ENCODE data around the gene PKD2L2.

Gene PKD2L2

GRCh38 chr5:137923856-137924255 lies 34.6 kb downstream of the PKD2L2 start:
- H3K27ac ChIP-seq (ENCODE audit: extremely low read depth, low read depth, low read length), result no peak overlapping the region
- POLR2A ChIA-PET, result no interaction called here
- CTCF ChIA-PET, result interaction anchor here (0.7 to 1.1 kb wide), 2 partner anchors 9 to 149 kb away, joined by 3 read pairs; no protein-coding TSS in a partner anchor
- TF ChIP-seq KLF10 (tag by site-specific recombination; IDR thresholded peaks at IDR 0.05) (no peak), ZNF560 (tag by site-specific recombination; IDR thresholded peaks at IDR 0.05; ENCODE audit: borderline replicate concordance) (no peak), OSR2 (tag by site-specific recombination; IDR thresholded peaks at IDR 0.05) (no peak), ZNF658 (tag by site-specific recombination; IDR thresholded peaks at IDR 0.05) (no peak), PBX3 (CRISPR knock-in tag; IDR thresholded peaks at IDR 0.05) (no peak), ZNF24 (tag by site-specific recombination; IDR thresholded peaks at IDR 0.05) (no peak), ZNF239 (tag by site-specific recombination; IDR thresholded peaks at IDR 0.05) (no peak), ZBTB48 (tag by site-specific recombination; IDR thresholded peaks at IDR 0.05) (no peak), ZNF792 (tag by site-specific recombination; IDR thresholded peaks at IDR 0.05) (no peak), ZBTB44 (tag by site-specific recombination; IDR thresholded peaks at IDR 0.05) (no peak), YY2 (tag by site-specific recombination; IDR thresholded peaks at IDR 0.05) (no peak), ZNF157 (tag by site-specific recombination; IDR thresholded peaks at IDR 0.05) (no peak)
- H3K9me3 ChIP-seq (ENCODE audit: control insufficient read depth, insufficient read depth, low read depth, low read length), result no peaks in the 10 kb centered on the region
- H3K36me3 ChIP-seq (ENCODE audit: control insufficient read depth in 2 of 2, insufficient read depth in 1 of 2, low read length in 2 of 2), result peaks cover 4 to 7% of the 10 kb centered on the region in 2 experiments; a peak in 2 of 3 replicates
- no peak overlapping the region for H3K4me3 ChIP-seq (ENCODE audit: low read depth, low read length)
- no peaks in the 10 kb centered on the region for H3K4me1 ChIP-seq (ENCODE audit: control insufficient read depth, insufficient read depth, low read length)

DNA sequence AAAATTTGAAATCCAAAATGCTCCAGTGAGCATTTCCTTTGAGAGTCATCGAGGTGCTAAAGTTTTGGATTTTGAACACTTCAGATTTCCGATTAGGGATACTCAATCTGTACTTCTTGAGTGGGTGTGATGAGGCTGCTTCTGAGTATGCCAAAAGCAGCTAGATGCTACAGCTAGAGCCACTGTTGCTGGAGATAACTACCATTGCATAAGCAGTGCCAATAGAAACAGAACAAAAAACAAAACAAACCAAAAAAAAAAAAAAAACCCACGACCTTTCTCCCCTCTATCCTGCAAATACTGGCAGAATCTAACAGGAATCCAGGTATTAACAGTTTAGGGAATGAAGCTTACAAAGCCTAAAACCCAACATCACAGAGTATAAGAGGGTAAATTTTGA lies 43.5 kb downstream of the PKD2L2 start:
- no peak for TF ChIP-seq WT1 (tag by site-specific recombination; IDR thresholded peaks at IDR 0.05)
- TF ChIP-seq ZNF555 (tag by site-specific recombination; conservative IDR thresholded peaks at IDR 0.05), result no peak
- TF ChIP-seq, protein P1, sequence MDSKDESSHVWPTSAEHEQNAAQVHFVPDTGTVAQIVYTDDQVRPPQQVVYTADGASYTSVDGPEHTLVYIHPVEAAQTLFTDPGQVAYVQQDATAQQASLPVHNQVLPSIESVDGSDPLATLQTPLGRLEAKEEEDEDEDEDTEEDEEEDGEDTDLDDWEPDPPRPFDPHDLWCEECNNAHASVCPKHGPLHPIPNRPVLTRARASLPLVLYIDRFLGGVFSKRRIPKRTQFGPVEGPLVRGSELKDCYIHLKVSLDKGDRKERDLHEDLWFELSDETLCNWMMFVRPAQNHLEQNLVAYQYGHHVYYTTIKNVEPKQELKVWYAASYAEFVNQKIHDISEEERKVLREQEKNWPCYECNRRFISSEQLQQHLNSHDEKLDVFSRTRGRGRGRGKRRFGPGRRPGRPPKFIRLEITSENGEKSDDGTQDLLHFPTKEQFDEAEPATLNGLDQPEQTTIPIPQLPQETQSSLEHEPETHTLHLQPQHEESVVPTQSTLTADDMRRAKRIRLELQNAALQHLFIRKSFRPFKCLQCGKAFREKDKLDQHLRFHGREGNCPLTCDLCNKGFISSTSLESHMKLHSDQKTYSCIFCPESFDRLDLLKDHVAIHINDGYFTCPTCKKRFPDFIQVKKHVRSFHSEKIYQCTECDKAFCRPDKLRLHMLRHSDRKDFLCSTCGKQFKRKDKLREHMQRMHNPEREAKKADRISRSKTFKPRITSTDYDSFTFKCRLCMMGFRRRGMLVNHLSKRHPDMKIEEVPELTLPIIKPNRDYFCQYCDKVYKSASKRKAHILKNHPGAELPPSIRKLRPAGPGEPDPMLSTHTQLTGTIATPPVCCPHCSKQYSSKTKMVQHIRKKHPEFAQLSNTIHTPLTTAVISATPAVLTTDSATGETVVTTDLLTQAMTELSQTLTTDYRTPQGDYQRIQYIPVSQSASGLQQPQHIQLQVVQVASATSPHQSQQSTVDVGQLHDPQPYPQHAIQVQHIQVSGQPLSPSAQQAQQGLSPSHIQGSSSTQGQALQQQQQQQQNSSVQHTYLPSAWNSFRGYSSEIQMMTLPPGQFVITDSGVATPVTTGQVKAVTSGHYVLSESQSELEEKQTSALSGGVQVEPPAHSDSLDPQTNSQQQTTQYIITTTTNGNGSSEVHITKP (tag by site-specific recombination; IDR thresholded peaks at IDR 0.05), result peak; percentile 80
- Histone ChIP-seq H3K4me1 (ENCODE audit: control insufficient read depth, insufficient read depth, low read length) (no peaks in the 10 kb centered on the region), H3K9me3 (ENCODE audit: control insufficient read depth, insufficient read depth, low read depth, low read length) (no peaks in the 10 kb centered on the region), H3K27ac (ENCODE audit: extremely low read depth, low read depth, low read length) (no peak overlapping the region), H3K36me3 (ENCODE audit: control insufficient read depth in 2 of 2, insufficient read depth in 1 of 2, low read length in 2 of 2) (peaks cover 8 to 22% of the 10 kb centered on the region in 2 experiments), H3K4me3 (ENCODE audit: low read depth, low read length) (no peak overlapping the region)
- CTCF ChIA-PET, result interaction anchor here (0.6 to 1.4 kb wide), 5 partner anchors 8 to 155 kb away, joined by 3 to 5 read pairs (median 3); no protein-coding TSS in a partner anchor
- POLR2A ChIA-PET, result no interaction called here

DNA sequence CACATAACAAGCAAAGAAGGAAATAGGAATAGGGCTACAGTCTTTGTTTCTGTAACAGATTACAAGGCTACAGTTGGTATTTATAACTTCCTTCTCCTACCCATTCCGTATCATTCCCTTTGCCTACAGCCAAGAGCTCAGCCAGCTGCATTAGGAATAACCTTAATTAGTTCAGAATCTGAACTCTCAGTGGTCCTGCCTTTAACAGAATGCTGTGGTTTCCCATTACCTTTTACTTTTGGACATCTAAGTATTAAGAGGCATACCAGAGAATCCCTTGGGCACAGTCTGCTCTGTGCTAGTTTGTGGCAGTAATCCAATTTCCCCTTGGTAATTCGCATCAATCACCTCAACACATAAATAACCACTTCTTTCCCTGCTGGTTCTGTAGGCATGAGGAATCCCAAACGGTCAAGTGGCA lies 44.2 kb downstream of the PKD2L2 start:
- Histone ChIP-seq H3K4me1 (ENCODE audit: control insufficient read depth, insufficient read depth, low read length) (no peaks in the 10 kb centered on the region), H3K4me3 (ENCODE audit: low read depth, low read length) (no peak overlapping the region), H3K27ac (ENCODE audit: extremely low read depth, low read depth, low read length) (no peak overlapping the region), H3K9me3 (ENCODE audit: control insufficient read depth, insufficient read depth, low read depth, low read length) (no peaks in the 10 kb centered on the region), H3K36me3 (ENCODE audit: control insufficient read depth in 2 of 2, insufficient read depth in 1 of 2, low read length in 2 of 2) (peaks cover 9 to 20% of the 10 kb centered on the region in 2 experiments)
- ChIA-PET POLR2A (interaction anchor here (1.1 kb wide), 1 partner anchor 67 kb away, joined by 3 read pairs; no protein-coding TSS in a partner anchor), CTCF (interaction anchor here (0.6 to 1.4 kb wide), 5 partner anchors 9 to 155 kb away, joined by 3 to 5 read pairs (median 3); no protein-coding TSS in a partner anchor)
- TF ChIP-seq OSR2 (tag by site-specific recombination; IDR thresholded peaks at IDR 0.05) (peak; percentile 43; the same call in 1 of the 2 replicates), GLI2 (tag by site-specific recombination; IDR thresholded peaks at IDR 0.05; ENCODE audit: borderline replicate concordance, low read depth) (no peak), ZNF138 (tag by site-specific recombination; IDR thresholded peaks at IDR 0.05; ENCODE audit: borderline replicate concordance) (no peak), ZXDB (tag by site-specific recombination; IDR thresholded peaks at IDR 0.05) (0 out of 2 replicates have a peak, but pooled peaks have one; percentile 13), ZNF514 (tag by site-specific recombination; IDR thresholded peaks at IDR 0.05) (no peak), PRDM4 (tag by site-specific recombination; IDR thresholded peaks at IDR 0.05) (peak; percentile 45; the same call in 1 of the 2 replicates), ZNF701 (tag by site-specific recombination; IDR thresholded peaks at IDR 0.05) (no peak)
- TF ChIP-seq, protein P2, sequence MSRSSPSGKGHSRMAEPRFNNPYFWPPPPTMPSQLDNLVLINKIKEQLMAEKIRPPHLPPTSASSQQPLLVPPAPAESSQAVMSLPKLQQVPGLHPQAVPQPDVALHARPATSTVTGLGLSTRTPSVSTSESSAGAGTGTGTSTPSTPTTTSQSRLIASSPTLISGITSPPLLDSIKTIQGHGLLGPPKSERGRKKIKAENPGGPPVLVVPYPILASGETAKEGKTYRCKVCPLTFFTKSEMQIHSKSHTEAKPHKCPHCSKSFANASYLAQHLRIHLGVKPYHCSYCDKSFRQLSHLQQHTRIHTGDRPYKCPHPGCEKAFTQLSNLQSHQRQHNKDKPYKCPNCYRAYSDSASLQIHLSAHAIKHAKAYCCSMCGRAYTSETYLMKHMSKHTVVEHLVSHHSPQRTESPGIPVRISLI (tag by site-specific recombination; IDR thresholded peaks at IDR 0.05), result no peak
